KMS-11 (cell line): ENCODE measurements around the gene VMP1.
A peak's percentile ranks its signal among the peaks of the same experiment; 100 is the strongest.

Experiments
- H2AFZ ChIP-seq: fragments of 200-600 bp; sonication (generic); 2 replicates; pipeline ENCODE4 v1.6.1; 2016; ENCODE audit warnings: antibody characterized with exemption, mixed run types, low read depth
- H3K27ac ChIP-seq: fragments of 200-600 bp; sonication (generic); 2 replicates; pipeline ENCODE4 v1.6.1; 2016; ENCODE audit warnings: mild to moderate bottlenecking, mixed run types
- H3K27me3 ChIP-seq: fragments of 200-600 bp; sonication (generic); 2 replicates; pipeline ENCODE4 v1.6.1; 2017; ENCODE audit warnings: mild to moderate bottlenecking, low read depth, mixed run types, moderate library complexity; ENCODE audit not compliant: insufficient read depth
- H3K36me3 ChIP-seq: fragments of 200-600 bp; sonication (generic); 2 replicates; pipeline ENCODE4 v1.6.1; 2017; ENCODE audit warnings: mild to moderate bottlenecking, mixed run types; ENCODE audit not compliant: insufficient read depth
- H3K4me1 ChIP-seq: fragments of 200-600 bp; sonication (generic); 2 replicates; pipeline ENCODE4 v1.6.1; 2016; ENCODE audit warnings: mild to moderate bottlenecking, low read depth, mixed run types; ENCODE audit not compliant: poor library complexity, severe bottlenecking
- H3K4me2 ChIP-seq: fragments of 200-600 bp; sonication (generic); 2 replicates; pipeline ENCODE4 v1.7.0; 2016; ENCODE audit warnings: mild to moderate bottlenecking, mixed run types
- H3K4me3 ChIP-seq: fragments of 200-600 bp; sonication (generic); IDR thresholded peaks from 2 replicates; pipeline ENCODE4 v1.6.1; 2017; ENCODE audit warnings: low read depth, low read length, mixed read lengths; ENCODE audit not compliant: insufficient read depth
- H3K79me2 ChIP-seq: fragments of 200-600 bp; sonication (generic); 2 replicates; pipeline ENCODE4 v1.6.1; 2016; ENCODE audit warnings: low read depth, mixed run types; ENCODE audit not compliant: insufficient read depth
- H3K9ac ChIP-seq: fragments of 200-600 bp; sonication (generic); 2 replicates; pipeline ENCODE4 v1.6.1; 2016; ENCODE audit warnings: mild to moderate bottlenecking, mixed run types
- H4K20me1 ChIP-seq: fragments of 200-600 bp; sonication (generic); 2 replicates; pipeline ENCODE4 v1.6.1; 2016; ENCODE audit warnings: mild to moderate bottlenecking, mixed run types; ENCODE audit not compliant: insufficient read depth
- TF ChIP-seq, protein P1 (sequence below): fragments of 200-600 bp; sonication (generic); conservative IDR thresholded peaks from 2 replicates; pipeline ENCODE4 v1.6.1; 2017; ENCODE audit warnings: low read depth, mild to moderate bottlenecking, antibody characterized with exemption, low read length, moderate library complexity, mixed read lengths

VMP1 gene

GRCh38 chr17:59837308-59838051 is 130.0 kb downstream of the VMP1 start:
- Histone ChIP-seq H2AFZ (no peak overlapping the region), H3K36me3 (peaks cover 4% of the 10 kb centered on the region; the same call in 1 of the 2 replicates), H3K4me2 (peak overlapping the region; percentile 62), H3K4me1 (peaks cover 99% of the 10 kb centered on the region), H3K4me3 (peak overlapping the region; percentile 52), H3K9ac (peak overlapping the region; percentile 92), H3K27me3 (no peaks in the 10 kb centered on the region), H3K79me2 (peaks cover 34% of the 10 kb centered on the region), H3K27ac (peak overlapping the region; percentile 94), H4K20me1 (no peaks in the 10 kb centered on the region)
- TF ChIP-seq, protein P1, sequence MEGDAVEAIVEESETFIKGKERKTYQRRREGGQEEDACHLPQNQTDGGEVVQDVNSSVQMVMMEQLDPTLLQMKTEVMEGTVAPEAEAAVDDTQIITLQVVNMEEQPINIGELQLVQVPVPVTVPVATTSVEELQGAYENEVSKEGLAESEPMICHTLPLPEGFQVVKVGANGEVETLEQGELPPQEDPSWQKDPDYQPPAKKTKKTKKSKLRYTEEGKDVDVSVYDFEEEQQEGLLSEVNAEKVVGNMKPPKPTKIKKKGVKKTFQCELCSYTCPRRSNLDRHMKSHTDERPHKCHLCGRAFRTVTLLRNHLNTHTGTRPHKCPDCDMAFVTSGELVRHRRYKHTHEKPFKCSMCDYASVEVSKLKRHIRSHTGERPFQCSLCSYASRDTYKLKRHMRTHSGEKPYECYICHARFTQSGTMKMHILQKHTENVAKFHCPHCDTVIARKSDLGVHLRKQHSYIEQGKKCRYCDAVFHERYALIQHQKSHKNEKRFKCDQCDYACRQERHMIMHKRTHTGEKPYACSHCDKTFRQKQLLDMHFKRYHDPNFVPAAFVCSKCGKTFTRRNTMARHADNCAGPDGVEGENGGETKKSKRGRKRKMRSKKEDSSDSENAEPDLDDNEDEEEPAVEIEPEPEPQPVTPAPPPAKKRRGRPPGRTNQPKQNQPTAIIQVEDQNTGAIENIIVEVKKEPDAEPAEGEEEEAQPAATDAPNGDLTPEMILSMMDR = peak; percentile 14; the same call in 1 of the 2 replicates

DNA sequence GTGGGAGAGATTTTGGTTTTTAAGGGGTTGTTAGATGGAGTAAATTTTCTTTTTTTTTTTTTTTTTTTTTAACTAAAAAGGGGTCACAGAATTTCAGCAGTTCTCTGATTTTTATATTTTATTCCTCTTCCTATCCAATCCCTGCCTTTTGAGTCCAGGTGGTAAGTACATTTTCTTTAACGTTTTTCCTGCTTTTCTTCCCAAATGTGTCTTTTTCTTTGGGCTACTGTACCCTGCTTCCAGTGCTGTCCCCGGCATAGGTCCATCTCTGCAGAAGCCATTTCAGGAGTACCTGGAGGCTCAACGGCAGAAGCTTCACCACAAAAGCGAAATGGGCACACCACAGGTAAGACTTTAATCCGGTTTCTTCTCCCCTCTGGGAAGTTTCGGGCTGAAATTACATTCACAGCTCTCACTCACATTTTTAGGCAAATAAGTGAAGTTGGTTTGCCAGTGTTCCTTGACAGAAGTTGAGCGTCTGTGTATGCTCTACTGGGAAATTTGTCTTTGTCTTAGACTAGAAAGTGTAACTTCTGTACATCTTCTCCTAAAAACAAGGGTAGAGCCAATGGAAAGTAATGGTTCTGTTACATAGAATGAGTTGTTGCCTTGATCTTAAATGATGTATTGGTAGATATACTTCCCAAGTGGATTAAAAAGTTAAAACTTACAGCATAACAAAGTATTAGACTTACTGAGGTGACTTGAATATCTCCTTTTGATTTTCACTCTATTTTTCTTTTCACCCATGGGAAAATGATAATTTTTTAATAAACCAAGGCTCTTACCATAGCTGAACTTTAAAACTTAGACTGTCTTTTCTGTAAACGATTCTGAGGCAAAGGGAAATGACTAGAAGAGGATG is 130.8 kb downstream of the VMP1 start:
- Histone ChIP-seq H2AFZ (no peak overlapping the region), H3K79me2 (peaks cover 34% of the 10 kb centered on the region), H3K27ac (peak overlapping the region; percentile 94), H3K4me3 (peak overlapping the region; percentile 52), H3K9ac (peak overlapping the region; percentile 92), H3K4me1 (peaks cover 99% of the 10 kb centered on the region), H3K27me3 (no peaks in the 10 kb centered on the region), H3K4me2 (peak overlapping the region; percentile 62), H4K20me1 (no peaks in the 10 kb centered on the region), H3K36me3 (peaks cover 4% of the 10 kb centered on the region; the same call in 1 of the 2 replicates)
- TF ChIP-seq, protein P1 = no peak; the same call in 1 of the 2 replicates

DNA sequence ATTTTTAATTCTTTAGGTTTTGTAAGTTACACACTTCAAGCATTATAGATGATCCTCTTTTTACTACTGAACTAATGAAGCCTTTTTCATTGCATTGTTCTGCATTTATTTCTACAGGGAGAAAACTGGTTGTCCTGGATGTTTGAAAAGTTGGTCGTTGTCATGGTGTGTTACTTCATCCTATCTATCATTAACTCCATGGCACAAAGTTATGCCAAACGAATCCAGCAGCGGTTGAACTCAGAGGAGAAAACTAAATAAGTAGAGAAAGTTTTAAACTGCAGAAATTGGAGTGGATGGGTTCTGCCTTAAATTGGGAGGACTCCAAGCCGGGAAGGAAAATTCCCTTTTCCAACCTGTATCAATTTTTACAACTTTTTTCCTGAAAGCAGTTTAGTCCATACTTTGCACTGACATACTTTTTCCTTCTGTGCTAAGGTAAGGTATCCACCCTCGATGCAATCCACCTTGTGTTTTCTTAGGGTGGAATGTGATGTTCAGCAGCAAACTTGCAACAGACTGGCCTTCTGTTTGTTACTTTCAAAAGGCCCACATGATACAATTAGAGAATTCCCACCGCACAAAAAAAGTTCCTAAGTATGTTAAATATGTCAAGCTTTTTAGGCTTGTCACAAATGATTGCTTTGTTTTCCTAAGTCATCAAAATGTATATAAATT is 132.3 kb downstream of the VMP1 start:
- H2AFZ ChIP-seq = no peak overlapping the region
- peak overlapping the region; percentile 92; the same call in 1 of the 2 replicates for H3K9ac ChIP-seq
- TF ChIP-seq, protein P1 = no peak
- peak overlapping the region; percentile 94 for H3K27ac ChIP-seq
- peak overlapping the region; percentile 62 for H3K4me2 ChIP-seq
- no peak overlapping the region for H3K4me3 ChIP-seq
- H3K79me2 ChIP-seq = peaks cover 34% of the 10 kb centered on the region
- no peaks in the 10 kb centered on the region for H4K20me1 ChIP-seq
- H3K4me1 ChIP-seq = peaks cover 99% of the 10 kb centered on the region
- H3K36me3 ChIP-seq = peaks cover 4% of the 10 kb centered on the region; the same call in 1 of the 2 replicates
- no peaks in the 10 kb centered on the region for H3K27me3 ChIP-seq
